HEK293 (cell line): ENCODE data around the gene EHMT1.
"Not testable (repeated sequence)": the region's sequence is repeated elsewhere in the genome, so short reads cannot be mapped to it uniquely, and the experiment has no call there.

Experiments used
- CTCF ChIP-seq: fragments of 450-650 bp; formaldehyde crosslinking; IDR thresholded peaks from 2 replicates; pipeline ENCODE4 v1.5.1; 2016; ENCODE audit warnings: missing biosample characterization, missing genetic modification characterization
- MEIS1 ChIP-seq: sonication (generic); formaldehyde crosslinking; IDR thresholded peaks from 2 replicates; pipeline ENCODE4 v1.8.1; 2022; ENCODE audit warnings: missing genetic modification reagents, mild to moderate bottlenecking, borderline replicate concordance
- ZBTB1 ChIP-seq: fragments of 450-650 bp; formaldehyde crosslinking; IDR thresholded peaks from 2 replicates; pipeline ENCODE4 v1.5.1; 2016; ENCODE audit warnings: missing biosample characterization, missing genetic modification characterization
- ZBTB11 ChIP-seq: fragments of 450-650 bp; formaldehyde crosslinking; conservative IDR thresholded peaks from 2 replicates; pipeline ENCODE4 v1.5.1; 2016; ENCODE audit warnings: low read depth, missing biosample characterization, missing genetic modification characterization

- TF ChIP-seq ZBTB11 (tag by site-specific recombination); MEIS1; CTCF; ZBTB1 (tag by site-specific recombination): not testable (repeated sequence)
These were observed 22.2 kb upstream of the EHMT1 start for GRCh38 chr9:137596577-137596976.
